Measurements from ENCODE around the gene MEIOB.

MEIOB gene

DNA sequence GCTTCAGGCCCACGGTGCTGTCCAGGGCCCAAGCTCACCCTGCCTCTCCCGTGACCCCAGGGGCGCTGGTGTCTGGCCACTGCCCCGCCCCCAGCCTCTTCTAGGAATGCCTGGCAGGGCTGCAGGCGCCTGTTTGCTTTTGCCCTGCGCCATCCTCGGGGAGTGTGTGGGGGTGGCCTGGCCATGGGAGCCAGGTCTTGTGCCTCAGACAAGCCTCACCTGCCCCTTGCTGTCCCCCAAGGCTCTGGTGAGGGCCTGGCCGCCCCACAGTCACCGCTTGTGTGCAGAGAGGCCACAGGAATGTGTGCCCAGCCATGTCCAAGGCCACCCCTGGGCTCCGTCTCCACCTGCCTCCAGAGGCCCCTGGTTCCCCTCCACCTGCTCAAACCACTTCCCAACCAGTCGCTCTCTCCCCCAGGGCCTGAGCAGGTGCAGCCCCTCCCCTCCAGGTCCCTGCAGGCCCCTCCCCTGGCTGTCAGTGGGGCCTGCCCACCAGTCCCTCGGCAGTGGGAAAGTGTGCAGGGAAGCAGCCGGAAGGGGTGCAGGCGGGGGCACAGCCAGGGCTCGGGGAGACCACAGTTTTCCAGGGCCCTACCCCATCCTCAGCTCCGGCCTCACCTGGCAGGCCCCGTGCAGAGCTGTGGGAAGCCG, 77.6 kb downstream of the MEIOB start:
- no peak for TF ChIP-seq EZH2phosphoT487 (IDR thresholded peaks at IDR 0.05; ENCODE audit: low read depth)
- TF ChIP-seq, protein P1, sequence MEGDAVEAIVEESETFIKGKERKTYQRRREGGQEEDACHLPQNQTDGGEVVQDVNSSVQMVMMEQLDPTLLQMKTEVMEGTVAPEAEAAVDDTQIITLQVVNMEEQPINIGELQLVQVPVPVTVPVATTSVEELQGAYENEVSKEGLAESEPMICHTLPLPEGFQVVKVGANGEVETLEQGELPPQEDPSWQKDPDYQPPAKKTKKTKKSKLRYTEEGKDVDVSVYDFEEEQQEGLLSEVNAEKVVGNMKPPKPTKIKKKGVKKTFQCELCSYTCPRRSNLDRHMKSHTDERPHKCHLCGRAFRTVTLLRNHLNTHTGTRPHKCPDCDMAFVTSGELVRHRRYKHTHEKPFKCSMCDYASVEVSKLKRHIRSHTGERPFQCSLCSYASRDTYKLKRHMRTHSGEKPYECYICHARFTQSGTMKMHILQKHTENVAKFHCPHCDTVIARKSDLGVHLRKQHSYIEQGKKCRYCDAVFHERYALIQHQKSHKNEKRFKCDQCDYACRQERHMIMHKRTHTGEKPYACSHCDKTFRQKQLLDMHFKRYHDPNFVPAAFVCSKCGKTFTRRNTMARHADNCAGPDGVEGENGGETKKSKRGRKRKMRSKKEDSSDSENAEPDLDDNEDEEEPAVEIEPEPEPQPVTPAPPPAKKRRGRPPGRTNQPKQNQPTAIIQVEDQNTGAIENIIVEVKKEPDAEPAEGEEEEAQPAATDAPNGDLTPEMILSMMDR (IDR thresholded peaks at IDR 0.05; ENCODE audit: low read depth, low read length), result no peak
- Histone ChIP-seq H3K9ac (ENCODE audit: low read length) (no peak overlapping the region), H3K4me1 (ENCODE audit: low read length) (no peaks in the 10 kb centered on the region), H3K36me3 (replicated peaks; ENCODE audit: low read depth, low read length) (no peaks in the 10 kb centered on the region), H3K79me2 (ENCODE audit: low read length) (no peaks in the 10 kb centered on the region), H4K20me1 (ENCODE audit: insufficient read depth, low read length) (no peaks in the 10 kb centered on the region), H3K27me3 (ENCODE audit: low read depth, low read length) (no peaks in the 10 kb centered on the region), H3K4me2 (ENCODE audit: low read length) (no peak overlapping the region), H3K4me3 (ENCODE audit: low read length) (no peak overlapping the region), H2AFZ (ENCODE audit: low read depth, low read length) (no peak overlapping the region), H3K27ac (ENCODE audit: low read length) (no peak overlapping the region), H3K9me3 (ENCODE audit: insufficient read depth, low read length) (no peaks in the 10 kb centered on the region)

GRCh38 chr16:1793578-1794220, 78.3 kb downstream of the MEIOB start, which contains the start of gene IGFALS:
Gene IGFALS, minus strand, starts transcription at chr16:1793705. Its CDS starts 53 bp downstream, at chr16:1793652.
- no peak within 1 kb of the TSS for H3K4me2 ChIP-seq (ENCODE audit: low read length)
- H2AFZ ChIP-seq (ENCODE audit: low read depth, low read length), result no peak within 1 kb of the TSS
- H3K9ac ChIP-seq (ENCODE audit: low read length), result no peak within 1 kb of the TSS
- H3K4me1 ChIP-seq (ENCODE audit: low read length), result no peaks in the 10 kb centered on the region
- no peaks in the 10 kb centered on the region for H3K27me3 ChIP-seq (ENCODE audit: low read depth, low read length)
- no peaks in the 10 kb centered on the region for H3K79me2 ChIP-seq (ENCODE audit: low read length)
- no peaks in the 10 kb centered on the region for H3K36me3 ChIP-seq (replicated peaks; ENCODE audit: low read depth, low read length)
- H3K9me3 ChIP-seq (ENCODE audit: insufficient read depth, low read length), result no peaks in the 10 kb centered on the region
- no peaks in the 10 kb centered on the region for H4K20me1 ChIP-seq (ENCODE audit: insufficient read depth, low read length)
- no peak within 1 kb of the TSS for H3K27ac ChIP-seq (ENCODE audit: low read length)
- no peak for TF ChIP-seq EZH2phosphoT487 (IDR thresholded peaks at IDR 0.05; ENCODE audit: low read depth)
- TF ChIP-seq, protein P1 (IDR thresholded peaks at IDR 0.05; ENCODE audit: low read depth, low read length), result no peak
- H3K4me3 ChIP-seq (ENCODE audit: low read length), result no peak within 1 kb of the TSS

DNA sequence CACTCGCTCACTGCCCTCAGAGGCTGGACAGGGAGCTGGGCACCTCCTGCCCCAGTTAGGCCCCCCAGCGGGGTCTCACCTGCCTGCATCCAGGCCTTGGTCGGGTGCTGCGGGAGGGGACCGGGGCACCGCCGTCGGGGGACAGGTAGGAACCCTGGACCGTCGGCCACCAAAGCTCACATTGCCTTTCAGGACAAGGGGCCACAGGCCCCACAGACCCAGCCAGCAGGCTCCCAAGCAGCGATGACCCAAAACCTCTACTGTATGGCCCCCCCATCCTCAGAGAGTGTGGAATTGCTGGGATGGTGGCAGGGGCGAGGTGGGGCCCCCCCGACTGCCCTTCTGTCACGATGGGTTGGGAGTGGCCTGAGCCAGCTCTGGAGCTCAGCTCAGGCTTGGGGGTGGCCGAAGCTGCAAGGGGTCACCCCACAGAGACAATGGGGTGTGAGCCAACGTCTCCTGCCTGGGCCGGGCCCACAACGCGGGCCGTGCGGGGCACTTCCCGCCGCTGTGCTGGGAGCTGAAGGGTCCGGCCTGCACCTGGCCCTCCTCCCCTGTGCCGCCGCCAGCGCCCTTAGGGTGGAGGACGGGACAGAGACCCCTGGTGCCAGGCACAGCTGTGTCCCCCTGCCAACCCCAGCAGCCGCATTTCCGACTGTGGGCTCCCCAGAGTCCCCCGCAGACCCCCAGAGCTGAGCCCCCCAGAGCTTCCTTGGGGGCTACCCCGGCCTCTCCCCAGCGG, 79.0 kb downstream of the MEIOB start:
- no peak overlapping the region for H3K9ac ChIP-seq (ENCODE audit: low read length)
- H3K4me1 ChIP-seq (ENCODE audit: low read length), result no peaks in the 10 kb centered on the region
- no peaks in the 10 kb centered on the region for H4K20me1 ChIP-seq (ENCODE audit: insufficient read depth, low read length)
- no peak overlapping the region for H3K4me3 ChIP-seq (ENCODE audit: low read length)
- no peak overlapping the region for H3K4me2 ChIP-seq (ENCODE audit: low read length)
- H3K9me3 ChIP-seq (ENCODE audit: insufficient read depth, low read length), result no peaks in the 10 kb centered on the region
- no peak overlapping the region for H3K27ac ChIP-seq (ENCODE audit: low read length)
- no peaks in the 10 kb centered on the region for H3K36me3 ChIP-seq (replicated peaks; ENCODE audit: low read depth, low read length)
- no peaks in the 10 kb centered on the region for H3K27me3 ChIP-seq (ENCODE audit: low read depth, low read length)
- H3K79me2 ChIP-seq (ENCODE audit: low read length), result no peaks in the 10 kb centered on the region
- TF ChIP-seq EZH2phosphoT487 (IDR thresholded peaks at IDR 0.05; ENCODE audit: low read depth), result no peak
- TF ChIP-seq, protein P1 (IDR thresholded peaks at IDR 0.05; ENCODE audit: low read depth, low read length), result no peak
- H2AFZ ChIP-seq (ENCODE audit: low read depth, low read length), result no peak overlapping the region

All from OCI-LY3 (cell line).